ACC112 (cell line): ENCODE measurements around the gene FARP2.
"Not testable (repeated sequence)": the region's sequence is repeated elsewhere in the genome, so short reads cannot be mapped to it uniquely, and the experiment has no call there.

Source experiments
- H2AFZ ChIP-seq: fragments of 200-600 bp; sonication (generic); one replicate; pipeline ENCODE4 v1.6.0; 2017; ENCODE audit warnings: antibody characterized with exemption, low read length; ENCODE audit not compliant: unreplicated experiment
- H3K27ac ChIP-seq: fragments of 200-600 bp; sonication (generic); 2 replicates; pipeline ENCODE4 v1.5.1; 2014; ENCODE audit warnings: low read depth, mild to moderate bottlenecking, antibody characterized with exemption, low read length, moderate library complexity
- H3K27me3 ChIP-seq: fragments of 200-600 bp; sonication (generic); 2 replicates; pipeline ENCODE4 v1.6.1; 2014; ENCODE audit warnings: mild to moderate bottlenecking, antibody characterized with exemption, low read length, moderate library complexity, mixed read lengths; ENCODE audit not compliant: insufficient read depth
- H3K36me3 ChIP-seq: fragments of 200-600 bp; sonication (generic); 2 replicates; pipeline ENCODE4 v1.6.1; 2016; ENCODE audit warnings: mild to moderate bottlenecking, antibody characterized with exemption, low read length, moderate library complexity, mixed read lengths; ENCODE audit not compliant: insufficient read depth
- H3K4me1 ChIP-seq: fragments of 200-600 bp; sonication (generic); one replicate; pipeline ENCODE4 v1.6.1; 2016; ENCODE audit warnings: low read length, mixed read lengths; ENCODE audit not compliant: insufficient read depth, unreplicated experiment, control insufficient read depth
- H3K4me3 ChIP-seq: fragments of 200-600 bp; sonication (generic); 2 replicates; pipeline ENCODE4 v1.5.1; 2014; ENCODE audit warnings: mild to moderate bottlenecking, low read depth, low read length
- H3K79me2 ChIP-seq: fragments of 200-600 bp; sonication (generic); one replicate; pipeline ENCODE4 v1.6.0; 2016; ENCODE audit warnings: low read length; ENCODE audit not compliant: control insufficient read depth, unreplicated experiment, insufficient read depth

FARP2 gene

DNA sequence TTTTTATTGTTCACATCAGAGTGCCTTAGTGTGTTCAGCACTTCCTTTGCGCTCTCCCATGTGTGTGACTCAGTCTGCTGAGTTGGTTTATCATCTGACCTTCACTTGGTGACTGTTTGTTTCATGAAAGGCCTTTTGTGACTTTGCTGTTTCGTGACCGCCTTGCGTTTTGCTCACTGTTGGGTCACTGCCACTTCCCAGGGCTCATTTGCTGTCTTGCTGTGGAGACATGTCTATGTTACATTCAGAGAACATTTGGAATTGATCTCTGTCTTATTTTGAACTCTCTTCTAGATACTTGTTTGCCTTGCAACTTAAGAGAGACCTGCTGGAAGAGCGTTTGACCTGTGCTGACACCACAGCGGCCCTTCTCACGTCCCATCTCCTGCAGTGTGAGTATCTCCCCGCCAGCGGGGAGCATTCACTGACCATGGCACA lies 54.7 kb downstream of the FARP2 start:
- Histone ChIP-seq H2AFZ (no peak overlapping the region), H3K4me3 (no peak overlapping the region), H3K36me3 (peaks cover 29% of the 10 kb centered on the region; the same call in 1 of the 2 replicates), H3K27me3 (no peaks in the 10 kb centered on the region), H3K79me2 (no peaks in the 10 kb centered on the region), H3K4me1 (peaks cover 8% of the 10 kb centered on the region), H3K27ac (no peak overlapping the region)

DNA sequence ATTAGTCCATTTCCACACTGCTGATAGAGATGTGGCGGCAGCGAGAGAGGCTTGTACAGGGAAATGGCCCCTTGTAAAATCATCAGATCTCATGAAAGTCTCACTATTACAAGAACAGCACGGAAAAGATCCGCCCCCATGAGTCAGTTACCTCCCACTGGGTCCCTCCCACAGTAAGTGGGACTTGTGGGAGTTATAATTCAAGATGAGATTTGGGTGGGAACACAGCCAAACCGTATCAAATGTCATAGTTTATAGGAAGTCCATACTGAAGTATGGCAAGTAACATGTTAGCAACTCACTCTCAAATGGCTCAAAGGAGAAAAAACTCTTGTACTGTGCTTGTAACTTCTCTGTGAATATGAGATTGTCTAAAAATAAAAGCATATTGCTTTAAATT lies 56.1 kb downstream of the FARP2 start:
- no peaks in the 10 kb centered on the region for H3K27me3 ChIP-seq
- H3K4me3 ChIP-seq: no peak overlapping the region
- no peak overlapping the region for H2AFZ ChIP-seq
- peaks cover 8% of the 10 kb centered on the region for H3K4me1 ChIP-seq
- H3K36me3 ChIP-seq: peaks cover 29% of the 10 kb centered on the region; the same call in 1 of the 2 replicates
- no peaks in the 10 kb centered on the region for H3K79me2 ChIP-seq
- peak overlapping the region; percentile 10; the same call in 1 of the 2 replicates for H3K27ac ChIP-seq

DNA sequence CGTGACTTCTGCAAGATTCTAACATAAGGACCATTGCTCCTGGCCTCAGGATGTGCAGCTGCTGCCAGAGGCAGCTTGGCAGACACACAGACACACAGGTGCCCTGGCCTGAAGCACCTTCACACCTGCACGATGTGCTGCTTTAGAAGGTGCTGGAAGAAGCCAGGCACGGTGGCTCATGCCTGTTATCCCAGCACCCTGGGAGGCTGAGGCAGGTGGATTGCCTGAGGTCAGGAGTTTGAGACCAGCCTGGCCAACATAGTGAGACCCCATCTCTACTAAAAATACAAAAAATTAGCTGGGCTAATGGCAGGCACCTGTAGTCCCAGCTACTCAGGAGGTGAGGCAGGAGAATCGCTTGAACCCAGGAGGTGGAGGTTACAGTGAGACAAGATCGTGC lies 57.4 kb downstream of the FARP2 start:
- not testable (repeated sequence) for H3K79me2 ChIP-seq, H3K27me3 ChIP-seq, H2AFZ ChIP-seq, H3K4me3 ChIP-seq, H3K4me1 ChIP-seq, H3K27ac ChIP-seq
- peaks cover 24% of the 10 kb centered on the region; the same call in 1 of the 2 replicates for H3K36me3 ChIP-seq

DNA sequence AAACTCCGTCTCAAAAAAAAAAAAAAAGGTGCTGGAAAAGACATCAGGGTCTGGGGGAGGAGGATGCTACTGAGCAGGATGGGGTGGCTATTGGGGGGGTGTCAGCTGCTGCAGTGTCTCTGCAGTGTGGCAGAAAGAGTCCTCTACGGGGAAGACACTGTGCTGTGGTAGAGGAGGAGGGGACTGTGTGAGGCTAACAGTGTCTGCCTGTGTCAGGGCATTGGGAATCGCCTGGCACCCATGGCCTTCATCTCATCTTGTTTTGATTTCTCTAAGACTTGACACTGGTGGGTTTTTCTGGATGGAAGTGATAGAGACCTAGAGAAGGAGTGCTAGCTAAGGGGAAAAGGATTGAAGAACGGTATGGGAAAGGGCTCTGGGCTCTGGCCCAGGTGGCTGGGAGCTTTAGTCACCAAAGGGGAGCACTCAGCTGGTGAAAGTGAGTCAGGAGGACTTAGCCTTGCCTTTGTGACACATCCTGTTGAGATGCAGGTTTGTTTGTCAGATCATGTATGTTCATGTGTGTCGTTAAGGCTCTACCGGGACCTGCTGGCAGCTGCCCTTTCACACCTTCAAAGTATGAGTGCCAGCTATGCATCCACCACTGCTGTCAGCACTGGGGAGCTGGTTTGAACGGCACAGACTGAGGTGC lies 58.0 kb downstream of the FARP2 start:
- Histone ChIP-seq H3K27ac (no peak overlapping the region), H3K27me3 (no peaks in the 10 kb centered on the region), H3K4me1 (peaks cover 8% of the 10 kb centered on the region), H2AFZ (no peak overlapping the region), H3K4me3 (no peak overlapping the region), H3K36me3 (peaks cover 24% of the 10 kb centered on the region; the same call in 1 of the 2 replicates), H3K79me2 (no peaks in the 10 kb centered on the region)

DNA sequence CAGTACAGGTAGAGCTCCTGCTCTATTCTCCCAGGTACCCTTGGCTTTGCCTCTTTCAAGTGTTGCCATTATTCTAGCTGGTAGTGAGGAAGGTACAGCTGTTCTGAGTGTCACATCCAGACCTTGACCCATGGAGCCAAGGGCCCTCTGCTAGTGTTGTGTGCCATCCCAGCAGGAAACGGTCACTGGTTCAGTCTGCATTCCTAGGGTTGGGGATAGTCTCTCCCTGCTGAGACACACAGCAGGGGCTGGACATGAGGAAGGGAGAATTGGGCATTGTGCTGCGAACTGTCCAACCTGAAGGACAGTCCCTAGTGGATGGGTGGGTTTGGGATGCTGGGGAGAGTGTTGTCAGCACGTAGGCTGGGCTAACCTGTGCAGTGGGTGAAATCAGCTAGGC lies 59.1 kb downstream of the FARP2 start:
- H3K27ac ChIP-seq: no peak overlapping the region
- peaks cover 8% of the 10 kb centered on the region for H3K4me1 ChIP-seq
- no peaks in the 10 kb centered on the region for H3K27me3 ChIP-seq
- no peak overlapping the region for H3K4me3 ChIP-seq
- H3K79me2 ChIP-seq: no peaks in the 10 kb centered on the region
- H2AFZ ChIP-seq: no peak overlapping the region
- peaks cover 26% of the 10 kb centered on the region; the same call in 1 of the 2 replicates for H3K36me3 ChIP-seq

DNA sequence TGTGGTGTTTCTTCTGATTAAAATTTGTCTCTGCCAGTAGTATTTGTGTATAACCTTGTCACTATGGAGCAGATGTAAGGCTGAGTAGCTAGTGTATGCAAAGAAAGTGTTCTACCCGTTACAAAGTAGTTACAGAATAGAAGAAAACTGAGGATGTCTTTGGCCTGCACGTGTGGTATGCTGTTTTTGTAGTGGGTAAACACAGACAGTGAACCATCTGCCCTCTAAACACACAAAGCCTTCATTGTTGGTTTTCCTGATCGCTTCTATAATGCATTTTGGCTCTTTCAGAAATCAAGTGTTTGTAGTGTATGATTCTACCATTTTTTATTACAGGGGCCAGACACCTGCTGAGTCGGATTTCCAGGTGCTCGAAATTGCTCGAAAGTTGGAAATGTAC lies 61.5 kb downstream of the FARP2 start:
- peaks cover 36% of the 10 kb centered on the region for H3K36me3 ChIP-seq

DNA sequence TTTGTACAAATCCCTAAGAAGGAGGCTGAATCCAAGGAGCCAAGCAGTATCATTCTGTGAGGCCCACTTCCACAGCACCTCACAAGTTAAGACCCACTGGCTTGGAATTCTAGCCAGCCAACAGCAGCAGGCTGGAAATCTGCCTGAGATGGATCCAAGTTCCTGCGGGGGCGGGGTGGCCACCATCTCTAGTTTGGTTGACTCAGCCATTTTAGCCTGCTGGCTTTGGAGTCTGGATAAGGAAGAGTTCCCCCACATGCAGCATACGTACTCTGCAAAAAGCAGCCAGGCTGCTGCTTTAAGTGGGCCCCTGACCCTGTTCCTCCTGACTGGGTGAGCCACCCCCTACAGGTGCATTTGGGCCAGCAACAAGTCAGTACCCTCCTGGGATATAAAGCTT lies 65.2 kb downstream of the FARP2 start:
- Histone ChIP-seq H3K27me3 (no peaks in the 10 kb centered on the region), H3K36me3 (peaks cover 29% of the 10 kb centered on the region), H3K4me1 (no peaks in the 10 kb centered on the region), H3K79me2 (no peaks in the 10 kb centered on the region), H2AFZ (no peak overlapping the region), H3K4me3 (no peak overlapping the region), H3K27ac (no peak overlapping the region)

More for the DNA sequence above, 61.5 kb downstream of the FARP2 start:
- H3K4me1 ChIP-seq: no peaks in the 10 kb centered on the region
- H3K4me3 ChIP-seq: no peak overlapping the region
- H2AFZ ChIP-seq: no peak overlapping the region
- H3K27ac ChIP-seq: no peak overlapping the region
- H3K27me3 ChIP-seq: no peaks in the 10 kb centered on the region
- no peaks in the 10 kb centered on the region for H3K79me2 ChIP-seq

DNA sequence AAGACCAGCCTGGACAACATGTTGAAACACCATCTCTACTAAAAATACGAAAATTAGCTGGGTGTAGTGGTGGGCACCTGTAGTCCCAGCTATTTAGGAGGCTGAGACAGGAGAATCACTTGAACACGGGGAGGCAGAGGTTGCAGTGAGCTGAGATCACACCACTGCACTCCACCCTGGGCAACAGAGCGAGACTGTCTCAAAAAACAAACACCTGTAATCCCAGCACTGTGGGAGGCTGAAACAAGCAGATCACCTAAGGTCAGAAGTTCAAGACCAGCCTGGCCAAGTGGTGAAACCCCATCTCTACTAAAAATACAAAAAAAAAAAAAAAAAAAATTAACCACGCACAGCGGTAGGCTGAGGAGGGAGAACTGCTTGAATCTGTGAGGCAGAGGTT lies 65.9 kb downstream of the FARP2 start:
- H2AFZ ChIP-seq, H3K27ac ChIP-seq, H3K27me3 ChIP-seq, H3K4me1 ChIP-seq, H3K79me2 ChIP-seq, H3K4me3 ChIP-seq: not testable (repeated sequence)
- H3K36me3 ChIP-seq: peaks cover 29% of the 10 kb centered on the region

DNA sequence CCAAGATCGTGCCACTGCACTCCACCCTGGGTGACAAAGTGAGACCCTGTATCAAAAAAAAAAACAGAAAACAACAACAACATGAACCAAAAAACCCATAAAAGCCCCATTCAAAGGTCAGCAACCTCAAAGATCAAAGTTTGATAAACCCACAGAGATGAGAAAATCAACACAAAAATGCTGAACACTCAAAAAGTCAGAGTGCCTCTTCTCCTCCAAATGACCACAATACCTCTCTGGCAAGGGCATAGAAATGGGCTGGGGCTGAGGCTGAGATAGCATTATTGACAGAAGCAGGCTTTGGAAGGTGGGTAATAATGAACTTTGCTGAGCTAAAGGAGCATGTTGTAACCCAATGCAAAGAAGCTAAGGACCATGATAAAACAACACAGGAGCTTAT lies 66.3 kb downstream of the FARP2 start:
- H3K27ac ChIP-seq: no peak overlapping the region
- H3K79me2 ChIP-seq: no peaks in the 10 kb centered on the region
- no peaks in the 10 kb centered on the region for H3K4me1 ChIP-seq
- no peak overlapping the region for H3K4me3 ChIP-seq
- H3K27me3 ChIP-seq: no peaks in the 10 kb centered on the region
- H3K36me3 ChIP-seq: peaks cover 29% of the 10 kb centered on the region
- H2AFZ ChIP-seq: no peak overlapping the region

DNA sequence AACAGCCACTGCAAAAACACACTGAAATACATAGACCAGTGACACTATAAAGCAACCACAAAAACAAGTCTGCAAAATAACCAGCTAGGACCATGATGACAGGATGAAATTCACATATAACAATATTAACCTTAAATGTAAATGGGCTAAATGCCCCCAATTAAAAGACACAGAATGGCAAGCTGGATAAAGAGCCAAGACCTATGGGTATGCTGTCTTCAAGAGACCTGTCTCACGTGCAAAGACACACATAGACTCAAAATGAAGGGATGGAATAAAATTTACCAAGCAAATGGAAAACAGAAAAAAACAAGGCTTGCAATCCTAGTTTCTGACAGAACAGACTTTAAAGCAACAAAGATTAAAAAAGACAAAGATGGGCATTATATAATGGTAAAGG lies 67.4 kb downstream of the FARP2 start:
- not testable (repeated sequence) for H3K4me3 ChIP-seq, H3K27ac ChIP-seq, H3K4me1 ChIP-seq, H3K79me2 ChIP-seq, H3K27me3 ChIP-seq, H2AFZ ChIP-seq
- peaks cover 29% of the 10 kb centered on the region for H3K36me3 ChIP-seq

DNA sequence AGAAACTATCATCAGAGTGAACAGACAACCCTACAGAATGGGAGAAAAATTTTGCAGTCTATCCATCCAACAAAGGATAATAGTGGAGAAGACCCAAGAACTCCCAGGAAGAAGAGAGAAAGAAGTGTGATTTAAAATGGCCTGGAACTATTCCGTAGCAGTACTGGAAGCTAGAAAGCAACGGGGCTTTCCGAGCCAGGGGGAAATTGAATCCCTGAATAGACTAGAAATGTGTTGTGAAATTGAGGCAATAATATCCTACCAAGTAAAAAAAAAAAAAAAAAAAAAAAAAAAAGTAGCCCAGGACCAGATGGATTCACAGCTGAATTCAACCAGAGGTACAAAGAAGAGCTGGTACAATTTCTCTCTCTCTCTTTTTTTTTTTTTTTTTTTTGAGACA lies 69.3 kb downstream of the FARP2 start:
- Histone ChIP-seq H2AFZ (no peak overlapping the region), H3K4me3 (no peak overlapping the region), H3K79me2 (no peaks in the 10 kb centered on the region), H3K36me3 (peaks cover 33% of the 10 kb centered on the region), H3K27ac (no peak overlapping the region), H3K27me3 (no peaks in the 10 kb centered on the region), H3K4me1 (no peaks in the 10 kb centered on the region)
